ENCODE results near the gene LMNTD1.

LMNTD1 gene

GRCh38 chr12:25459541-25459951 lies 93.5 kb downstream of the LMNTD1 start:
- H3K4me2 ChIP-seq (ENCODE audit: low read length), result peak overlapping the region; percentile 50
- H4K20me1 ChIP-seq (ENCODE audit: control insufficient read depth, insufficient read depth, low read depth, low read length), result no peaks in the 10 kb centered on the region
- peaks cover 12% of the 10 kb centered on the region for H3K4me1 ChIP-seq (ENCODE audit: control insufficient read depth, low read length)
- no peaks in the 10 kb centered on the region; the same call in 1 of the 2 replicates for H3K9me3 ChIP-seq (ENCODE audit: control insufficient read depth, insufficient read depth, low read length)
- H3K9me2 ChIP-seq (replicated peaks; ENCODE audit: control insufficient read depth, low read length), result no peaks in the 10 kb centered on the region
- no peaks in the 10 kb centered on the region for H3K36me3 ChIP-seq (ENCODE audit: control insufficient read depth, low read length)
- H3K27me3 ChIP-seq (ENCODE audit: control insufficient read depth, low read length), result no peaks in the 10 kb centered on the region
- H3K27ac ChIP-seq (ENCODE audit: low read depth, low read length), result no peak overlapping the region; the same call in 1 of the 2 replicates
- H3K4me3 ChIP-seq (ENCODE audit: low read length), result peak overlapping the region; percentile 35
- TF ChIP-seq EZH2phosphoT487 (IDR thresholded peaks at IDR 0.05; ENCODE audit: borderline replicate concordance, low read length), result no peak
- TF ChIP-seq CTCF (IDR thresholded peaks at IDR 0.05; ENCODE audit: low read depth, low read length, poor library complexity, severe bottlenecking), result no peak
- H3K79me2 ChIP-seq (ENCODE audit: control insufficient read depth, low read length), result no peaks in the 10 kb centered on the region
- no peaks in the 10 kb centered on the region for H3F3A ChIP-seq (ENCODE audit: control insufficient read depth, insufficient read depth)

- no peak overlapping the region for H3K4me3 ChIP-seq (ENCODE audit: low read length)
- no peaks in the 10 kb centered on the region for H4K20me1 ChIP-seq (ENCODE audit: control insufficient read depth, insufficient read depth, low read depth, low read length)
- H3K4me2 ChIP-seq (ENCODE audit: low read length), result no peak overlapping the region
- H3K27ac ChIP-seq (ENCODE audit: low read depth, low read length), result no peak overlapping the region
- peaks cover 12% of the 10 kb centered on the region for H3K4me1 ChIP-seq (ENCODE audit: control insufficient read depth, low read length)
- no peaks in the 10 kb centered on the region for H3K79me2 ChIP-seq (ENCODE audit: control insufficient read depth, low read length)
- no peaks in the 10 kb centered on the region for H3K27me3 ChIP-seq (ENCODE audit: control insufficient read depth, low read length)
- H3K9me2 ChIP-seq (replicated peaks; ENCODE audit: control insufficient read depth, low read length), result no peaks in the 10 kb centered on the region
- no peaks in the 10 kb centered on the region; the same call in 1 of the 2 replicates for H3K9me3 ChIP-seq (ENCODE audit: control insufficient read depth, insufficient read depth, low read length)
- H3F3A ChIP-seq (ENCODE audit: control insufficient read depth, insufficient read depth), result no peaks in the 10 kb centered on the region
- TF ChIP-seq CTCF (IDR thresholded peaks at IDR 0.05; ENCODE audit: low read depth, low read length, poor library complexity, severe bottlenecking) (no peak), EZH2phosphoT487 (IDR thresholded peaks at IDR 0.05; ENCODE audit: borderline replicate concordance, low read length) (no peak)
- H3K36me3 ChIP-seq (ENCODE audit: control insufficient read depth, low read length), result no peaks in the 10 kb centered on the region
These were observed 95.0 kb downstream of the LMNTD1 start for GRCh38 chr12:25458047-25458552.

- Histone ChIP-seq H3K4me1 (ENCODE audit: control insufficient read depth, low read length) (peaks cover 12% of the 10 kb centered on the region), H3K4me3 (ENCODE audit: low read length) (no peak overlapping the region), H3F3A (ENCODE audit: control insufficient read depth, insufficient read depth) (no peaks in the 10 kb centered on the region), H3K27me3 (ENCODE audit: control insufficient read depth, low read length) (no peaks in the 10 kb centered on the region), H4K20me1 (ENCODE audit: control insufficient read depth, insufficient read depth, low read depth, low read length) (no peaks in the 10 kb centered on the region), H3K79me2 (ENCODE audit: control insufficient read depth, low read length) (no peaks in the 10 kb centered on the region), H3K4me2 (ENCODE audit: low read length) (no peak overlapping the region), H3K36me3 (ENCODE audit: control insufficient read depth, low read length) (no peaks in the 10 kb centered on the region), H3K27ac (ENCODE audit: low read depth, low read length) (no peak overlapping the region), H3K9me2 (replicated peaks; ENCODE audit: control insufficient read depth, low read length) (no peaks in the 10 kb centered on the region), H3K9me3 (ENCODE audit: control insufficient read depth, insufficient read depth, low read length) (no peaks in the 10 kb centered on the region; the same call in 1 of the 2 replicates)
- TF ChIP-seq CTCF (IDR thresholded peaks at IDR 0.05; ENCODE audit: low read depth, low read length, poor library complexity, severe bottlenecking) (no peak), EZH2phosphoT487 (IDR thresholded peaks at IDR 0.05; ENCODE audit: borderline replicate concordance, low read length) (no peak)
These were observed 96.6 kb downstream of the LMNTD1 start for GRCh38 chr12:25456474-25456873.

Data from DOHH2 (cell line).